Transverse colon (tissue), 4 donors: ENCODE measurements around the gene CD79B. TPM values are rescaled to one million over a fixed set of nuclear protein-coding genes. Genes with fewer than 3 reads are reported as not detected.
A peak's percentile ranks its signal among the peaks of the same experiment; 100 is the strongest.

Experiments
- DNase-seq: peaks from one replicate; pipeline ENCODE4 v3.0.0-alpha.2; 2019
- H3K27ac ChIP-seq, 4 donors: fragments of 200-600 bp; sonication (generic); 2 replicates each; pipeline ENCODE4 v1.5.1; 2016 to 2018; ENCODE audit warnings: inconsistent platforms in 4 of 4
- H3K27me3 ChIP-seq: fragments of 200-600 bp; sonication (generic); 2 replicates; pipeline ENCODE4 v1.5.1; 2017; ENCODE audit warnings: inconsistent platforms
- H3K36me3 ChIP-seq, 4 donors: fragments of 200-600 bp; sonication (generic); 2 replicates each; pipeline ENCODE4 v1.5.1; 2017 to 2019; ENCODE audit warnings: inconsistent platforms in 4 of 4
- H3K4me1 ChIP-seq, 4 donors: fragments of 200-600 bp; sonication (generic); 2 replicates each; pipeline ENCODE4 v1.5.1; 2017 to 2020; ENCODE audit warnings: inconsistent platforms in 4 of 4
- H3K4me3 ChIP-seq, 4 donors: fragments of 200-600 bp; sonication (generic); 1 replicate in 1 of 4; 2 replicates in 3 of 4; pipeline versions ENCODE4 v1.5.1 to v1.6.1; 2017 to 2019; ENCODE audit warnings: inconsistent platforms in 4 of 4
- H3K9me3 ChIP-seq, 2 donors: fragments of 200-600 bp; sonication (generic); 2 replicates each; pipeline ENCODE4 v1.5.1; 2017 to 2019; ENCODE audit warnings: inconsistent platforms in 2 of 2
- EP300 ChIP-seq: sonication (generic); formaldehyde crosslinking; IDR thresholded peaks from one replicate; pipeline ENCODE4 v1.6.1; 2017; ENCODE audit warnings: antibody characterized with exemption, low read depth
- POLR2A ChIP-seq: fragments of 450-650 bp; IDR thresholded peaks from one replicate; pipeline ENCODE4 v1.6.1; 2016; ENCODE audit warnings: antibody characterized with exemption, mild to moderate bottlenecking, moderate library complexity
- POLR2AphosphoS5 ChIP-seq, 3 donors: sonication (generic); formaldehyde crosslinking; IDR thresholded peaks; one replicate each; pipeline ENCODE4 v1.6.1; 2016; ENCODE audit warnings: antibody characterized with exemption in 3 of 3
- WGBS, 2 donors: methylation state at CpG; one replicate each; pipeline ENCODE4 v1.1.5; 2018; ENCODE audit warnings: low coverage in 1 of 2; 5-methylcytosine and 5-hydroxymethylcytosine counted together
- in situ Hi-C, 4 donors: fragments of 200-750 bp; cut with MboI; loops; one replicate each; pipeline versions ENCODE4 v1.15.0 to v1.15.1; 2017; ENCODE audit warnings: low sequenced_read_pairs in 3 of 4, low pct_ligation_motif_present in 1 of 4, low pct_unique_long_range_greater_than_20kb in 1 of 4
- intact Hi-C: fragments of 100-400 bp; cut with DNase I; formaldehyde crosslinking; loops from one replicate; pipeline ENCODE4 v1.15.1; 2023; ENCODE audit warnings: low total_unique reads
- total RNA-seq, 4 donors: library from RNA; depleted of rRNA; stranded (reverse); fragments of >200 nt; gene quantifications; one replicate each; pipeline ENCODE4 v1.1.0, GENCODE V29; 2016
- TF ChIP-seq, protein P1 (sequence below), 5 experiments: fragments of 200-600 bp in 3 of 5; fragments of 450-650 bp in 2 of 5; sonication (generic) in 3 of 5; IDR thresholded peaks; 1 replicate in 2 of 5; 2 replicates in 3 of 5; pipeline ENCODE4 v1.5.1; 2016 to 2017; ENCODE audit warnings: antibody characterized with exemption in 5 of 5, inconsistent platforms in 3 of 5, mild to moderate bottlenecking in 2 of 5, moderate library complexity in 1 of 5

The CD79B gene
- 10 to 100 TPM in 2 of 4 donors, under 1 TPM in 1, not detected in 1; 0.68 to 38.9 (median 20.0) TPM for total RNA-seq

DNA sequence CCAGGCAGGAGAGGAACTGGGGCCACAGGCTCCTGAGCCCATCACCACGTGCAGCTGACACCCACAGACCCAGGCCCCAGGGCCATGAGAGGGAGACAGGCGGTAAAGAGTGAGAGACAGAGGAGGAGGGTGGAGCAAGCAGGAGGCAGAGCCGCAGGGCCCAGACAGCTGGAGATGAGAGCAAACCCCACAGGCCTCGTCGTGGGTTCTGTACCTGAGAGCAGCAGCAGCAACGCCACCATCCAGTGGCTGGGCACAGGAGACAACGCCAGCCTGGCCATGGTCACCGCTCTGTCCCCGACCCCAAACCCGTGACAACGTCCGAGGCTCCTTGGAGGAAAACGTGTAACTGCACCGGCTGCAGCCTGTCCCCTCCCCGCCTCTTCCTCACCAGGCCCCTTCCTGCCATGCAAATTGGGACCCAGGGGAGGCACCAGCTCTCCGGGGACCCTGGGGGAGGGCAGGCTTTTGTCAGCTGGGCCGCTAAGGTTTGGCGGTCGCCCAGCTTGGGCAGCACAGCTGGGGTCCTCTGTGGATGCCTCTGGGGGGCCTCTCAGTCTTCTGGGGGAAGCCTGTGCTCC lies at the start of gene CD79B:
Gene CD79B, minus strand, starts transcription at position 351 of the 581 bp plus-strand sequence. Its CDS starts 70 bp downstream, at position 281.
- TF ChIP-seq, protein P1, sequence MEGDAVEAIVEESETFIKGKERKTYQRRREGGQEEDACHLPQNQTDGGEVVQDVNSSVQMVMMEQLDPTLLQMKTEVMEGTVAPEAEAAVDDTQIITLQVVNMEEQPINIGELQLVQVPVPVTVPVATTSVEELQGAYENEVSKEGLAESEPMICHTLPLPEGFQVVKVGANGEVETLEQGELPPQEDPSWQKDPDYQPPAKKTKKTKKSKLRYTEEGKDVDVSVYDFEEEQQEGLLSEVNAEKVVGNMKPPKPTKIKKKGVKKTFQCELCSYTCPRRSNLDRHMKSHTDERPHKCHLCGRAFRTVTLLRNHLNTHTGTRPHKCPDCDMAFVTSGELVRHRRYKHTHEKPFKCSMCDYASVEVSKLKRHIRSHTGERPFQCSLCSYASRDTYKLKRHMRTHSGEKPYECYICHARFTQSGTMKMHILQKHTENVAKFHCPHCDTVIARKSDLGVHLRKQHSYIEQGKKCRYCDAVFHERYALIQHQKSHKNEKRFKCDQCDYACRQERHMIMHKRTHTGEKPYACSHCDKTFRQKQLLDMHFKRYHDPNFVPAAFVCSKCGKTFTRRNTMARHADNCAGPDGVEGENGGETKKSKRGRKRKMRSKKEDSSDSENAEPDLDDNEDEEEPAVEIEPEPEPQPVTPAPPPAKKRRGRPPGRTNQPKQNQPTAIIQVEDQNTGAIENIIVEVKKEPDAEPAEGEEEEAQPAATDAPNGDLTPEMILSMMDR (IDR thresholded peaks at IDR 0.05) = no peak
- TF ChIP-seq POLR2A = peak; percentile 16
- Histone ChIP-seq H3K36me3 (no peaks in the 10 kb centered on the region), H3K4me3 (peak within 1 kb of the TSS in 2 of 4 donors; percentile 12 to 30), H3K9me3 (no peaks in the 10 kb centered on the region), H3K27ac (peak within 1 kb of the TSS; percentile 25 to 53 (median 37)), H3K27me3 (no peaks in the 10 kb centered on the region), H3K4me1 (peaks cover 0 to 14% (median 3%) of the 10 kb centered on the region in 4 donors)
- peak; percentile 60 for DNase-seq
- in situ Hi-C loops = no loop called here
- 59% methylated on average over 16 of the region's 19 CpGs; no CpG with 5 or more reads in 1 of the 2 donors for WGBS, 2 donors
- intact Hi-C loops = no loop called here

DNA sequence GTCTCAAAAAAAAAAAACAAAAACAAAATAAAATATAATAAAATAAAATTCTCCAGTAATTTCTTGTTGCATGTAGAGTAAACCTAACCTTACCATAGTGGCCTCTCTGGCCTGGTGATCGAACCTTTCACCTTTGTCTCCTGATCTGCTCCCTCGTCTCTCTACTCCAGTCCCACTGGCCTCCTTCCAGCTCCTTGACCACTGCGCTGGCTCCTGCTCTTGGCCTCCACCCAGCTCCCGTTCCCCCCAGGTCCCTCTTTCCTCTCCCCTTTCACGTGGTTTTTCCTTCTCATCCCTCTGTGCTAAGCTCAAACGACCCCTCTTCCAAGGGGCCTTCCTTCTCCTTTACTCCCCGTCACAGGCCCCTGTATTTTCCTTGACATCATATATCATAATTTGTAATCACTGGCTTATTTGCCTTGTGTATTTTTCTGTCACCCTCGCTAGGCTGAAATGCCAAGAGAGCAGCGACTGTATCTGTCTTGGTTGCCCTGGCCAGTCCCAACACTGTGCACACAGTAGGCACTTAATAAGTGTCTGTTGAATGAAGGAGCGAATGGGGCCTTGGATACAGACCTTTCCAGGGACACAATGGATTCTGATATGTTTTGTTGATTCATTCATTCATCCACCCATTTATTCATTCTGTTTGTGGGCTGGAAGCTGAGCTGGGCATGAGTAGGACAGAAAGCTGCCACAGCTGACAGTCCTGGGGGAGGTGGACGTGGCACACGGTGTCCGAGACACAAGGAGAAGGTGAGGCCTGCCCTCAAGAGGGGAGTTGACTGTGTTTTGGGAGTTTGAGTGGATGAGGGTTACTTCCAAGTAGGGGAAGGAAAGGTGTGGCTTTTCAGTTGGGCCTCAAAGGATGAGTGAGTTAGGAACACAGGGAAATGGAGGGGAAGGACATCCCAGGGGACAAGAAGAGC lies 46.4 kb upstream of the CD79B start:
- TF ChIP-seq, protein P1 (IDR thresholded peaks at IDR 0.05) = no peak
- TF ChIP-seq EP300 = no peak
- TF ChIP-seq POLR2A = no peak
- TF ChIP-seq POLR2AphosphoS5 (IDR thresholded peaks at IDR 0.05) = no peak
- intact Hi-C loops (no loop called here), in situ Hi-C loops (no loop called here)
- no peaks in the 10 kb centered on the region for H3K9me3 ChIP-seq
- no peaks in the 10 kb centered on the region for H3K27me3 ChIP-seq
- no peaks in the 10 kb centered on the region for H3K36me3 ChIP-seq
- peaks cover 0 to 9% (median 4%) of the 10 kb centered on the region in 4 donors for H3K4me1 ChIP-seq
- DNase-seq = no peak
- WGBS, 2 donors = 68 to 75% methylated on average over 9 to 13 of the region's 13 CpGs
- H3K27ac ChIP-seq = no peak overlapping the region
- H3K4me3 ChIP-seq = no peak overlapping the region

DNA sequence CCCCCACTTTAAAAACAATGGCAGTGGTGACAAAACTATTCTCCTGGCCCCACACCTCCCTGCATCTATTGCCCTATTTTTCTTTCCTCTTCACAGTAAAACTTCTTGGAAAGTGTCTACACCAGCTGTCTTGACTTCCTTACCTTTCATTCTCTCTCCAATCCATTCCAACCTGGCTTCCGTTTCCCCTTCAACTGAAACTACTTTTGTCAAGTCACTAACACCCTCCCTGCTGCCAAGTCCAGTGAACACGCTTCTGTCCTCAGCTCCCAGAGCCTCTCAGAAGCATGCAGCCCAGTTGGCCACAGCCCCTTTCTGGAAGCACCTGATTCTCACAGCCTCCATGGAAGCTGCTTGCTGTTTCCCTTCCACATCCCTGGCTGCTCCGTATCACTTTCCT lies 44.6 kb upstream of the CD79B start:
- WGBS, 2 donors = 60 to 71% methylated on average over 1 to 3 of the region's 3 CpGs
- Histone ChIP-seq H3K36me3 (no peaks in the 10 kb centered on the region), H3K9me3 (no peaks in the 10 kb centered on the region), H3K4me1 (peaks cover 0 to 9% (median 3%) of the 10 kb centered on the region in 4 donors), H3K27me3 (no peaks in the 10 kb centered on the region), H3K4me3 (no peak overlapping the region), H3K27ac (no peak overlapping the region)
- TF ChIP-seq POLR2AphosphoS5 (IDR thresholded peaks at IDR 0.05) = no peak
- no peak for TF ChIP-seq EP300
- TF ChIP-seq POLR2A = no peak
- TF ChIP-seq, protein P1 (IDR thresholded peaks at IDR 0.05) = no peak
- DNase-seq = no peak
- in situ Hi-C loops = no loop called here
- intact Hi-C loops = no loop called here

DNA sequence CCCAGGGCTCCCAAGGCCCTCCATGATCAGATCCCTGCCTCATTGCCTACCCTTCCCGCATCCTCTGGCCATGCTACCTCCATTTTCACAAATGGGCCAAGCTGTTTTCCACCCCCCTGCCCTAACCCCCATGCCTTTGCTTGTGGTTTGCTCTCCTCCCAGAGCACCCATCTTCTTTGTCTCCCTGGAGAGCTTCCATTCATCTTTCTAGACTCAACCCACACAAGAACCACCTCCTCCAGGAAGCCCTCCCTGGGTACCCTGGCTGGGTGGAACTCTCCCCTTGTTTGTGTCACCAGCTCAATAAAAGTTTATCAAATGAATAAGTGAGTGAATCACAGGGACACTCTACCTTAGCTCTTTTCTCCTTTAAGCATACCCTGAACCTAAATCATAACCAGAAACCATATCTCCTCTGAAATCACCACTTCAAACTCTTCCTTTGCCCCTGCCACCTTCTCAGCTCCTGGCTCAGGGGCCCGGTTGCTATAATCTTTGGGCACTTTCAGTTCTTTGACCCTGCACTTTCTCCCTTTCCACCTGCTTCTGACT lies 43.5 kb upstream of the CD79B start:
- Histone ChIP-seq H3K27ac (no peak overlapping the region), H3K27me3 (no peaks in the 10 kb centered on the region), H3K9me3 (no peaks in the 10 kb centered on the region), H3K4me3 (no peak overlapping the region), H3K36me3 (no peaks in the 10 kb centered on the region), H3K4me1 (peaks cover 0 to 6% (median 3%) of the 10 kb centered on the region in 4 donors)
- DNase-seq = no peak
- WGBS, 2 donors = 68 to 73% methylated on average over 2 of the region's 2 CpGs
- TF ChIP-seq POLR2A (no peak), EP300 (no peak), POLR2AphosphoS5 (IDR thresholded peaks at IDR 0.05) (no peak)
- TF ChIP-seq, protein P1 (IDR thresholded peaks at IDR 0.05) = no peak
- in situ Hi-C loops = no loop called here
- intact Hi-C loops = no loop called here
